GM20000 (cell line): ENCODE data around the gene LYSMD2.

Experiments used
- DNase-seq: peaks from one replicate; pipeline ENCODE4 v3.0.0; 2012; ENCODE audit warnings: low spot score
- TF ChIP-seq, protein P1 (sequence below): IDR thresholded peaks from 2 replicates; pipeline ENCODE4 v1.5.1; 2012; ENCODE audit warnings: mild to moderate bottlenecking, control low read depth; ENCODE audit errors: extremely low read depth, missing control alignments

LYSMD2 gene

DNA sequence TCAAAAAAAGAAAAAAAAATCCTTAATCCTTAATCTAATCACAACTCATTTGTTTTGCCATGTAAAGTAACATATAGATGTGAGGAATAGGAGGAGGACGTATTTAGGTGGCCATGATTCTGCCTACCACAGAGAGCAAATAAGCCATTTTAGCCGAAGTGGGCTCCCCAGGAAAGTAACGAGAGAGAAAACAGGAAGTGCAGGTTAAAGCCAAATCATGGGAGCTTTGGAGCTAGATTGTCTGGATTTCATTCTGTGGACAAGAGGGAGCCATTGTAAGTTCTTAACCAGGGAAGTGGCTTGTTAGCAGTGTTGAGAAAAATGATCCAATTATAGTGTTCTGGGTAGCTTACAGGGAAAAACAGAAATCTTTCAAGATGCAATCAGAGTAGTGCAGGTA is 23.4 kb upstream of the LYSMD2 start:
- TF ChIP-seq, protein P1, sequence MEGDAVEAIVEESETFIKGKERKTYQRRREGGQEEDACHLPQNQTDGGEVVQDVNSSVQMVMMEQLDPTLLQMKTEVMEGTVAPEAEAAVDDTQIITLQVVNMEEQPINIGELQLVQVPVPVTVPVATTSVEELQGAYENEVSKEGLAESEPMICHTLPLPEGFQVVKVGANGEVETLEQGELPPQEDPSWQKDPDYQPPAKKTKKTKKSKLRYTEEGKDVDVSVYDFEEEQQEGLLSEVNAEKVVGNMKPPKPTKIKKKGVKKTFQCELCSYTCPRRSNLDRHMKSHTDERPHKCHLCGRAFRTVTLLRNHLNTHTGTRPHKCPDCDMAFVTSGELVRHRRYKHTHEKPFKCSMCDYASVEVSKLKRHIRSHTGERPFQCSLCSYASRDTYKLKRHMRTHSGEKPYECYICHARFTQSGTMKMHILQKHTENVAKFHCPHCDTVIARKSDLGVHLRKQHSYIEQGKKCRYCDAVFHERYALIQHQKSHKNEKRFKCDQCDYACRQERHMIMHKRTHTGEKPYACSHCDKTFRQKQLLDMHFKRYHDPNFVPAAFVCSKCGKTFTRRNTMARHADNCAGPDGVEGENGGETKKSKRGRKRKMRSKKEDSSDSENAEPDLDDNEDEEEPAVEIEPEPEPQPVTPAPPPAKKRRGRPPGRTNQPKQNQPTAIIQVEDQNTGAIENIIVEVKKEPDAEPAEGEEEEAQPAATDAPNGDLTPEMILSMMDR, result no peak
- DNase-seq, result no peak

DNA sequence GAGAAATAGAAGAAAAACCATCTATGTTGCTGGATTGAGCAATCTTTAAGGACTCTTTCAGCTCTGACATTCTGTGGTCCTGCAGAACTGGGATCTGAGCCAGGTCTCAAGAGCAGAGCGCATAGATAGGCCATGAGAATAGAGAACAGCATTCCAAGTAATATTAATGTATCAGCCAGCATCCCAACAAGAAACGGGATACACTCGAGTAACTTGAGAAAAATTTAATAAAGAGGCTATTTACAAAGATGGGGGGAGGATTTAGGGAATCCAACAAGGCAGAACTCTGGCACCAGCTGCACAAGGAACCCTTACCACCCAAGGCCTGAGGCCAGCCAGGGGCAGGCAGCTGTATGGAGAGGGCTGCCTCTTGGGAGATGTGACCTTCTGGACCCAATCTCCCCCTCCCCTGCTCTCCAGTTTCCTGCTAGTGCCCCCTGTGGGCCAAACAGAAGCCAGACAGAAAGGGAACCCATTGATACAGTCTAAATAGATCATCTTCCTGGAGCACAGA is 22.2 kb upstream of the LYSMD2 start:
- DNase-seq, result no peak
- TF ChIP-seq, protein P1, result peak; percentile 30

- TF ChIP-seq, protein P1, result no peak
- DNase-seq, result no peak
Observed at GRCh38 chr15:51758645-51759044, 21.2 kb upstream of the LYSMD2 start.

GRCh38 chr15:51757450-51757849 is 20.0 kb upstream of the LYSMD2 start:
- DNase-seq, result no peak
- TF ChIP-seq, protein P1, result no peak

DNA sequence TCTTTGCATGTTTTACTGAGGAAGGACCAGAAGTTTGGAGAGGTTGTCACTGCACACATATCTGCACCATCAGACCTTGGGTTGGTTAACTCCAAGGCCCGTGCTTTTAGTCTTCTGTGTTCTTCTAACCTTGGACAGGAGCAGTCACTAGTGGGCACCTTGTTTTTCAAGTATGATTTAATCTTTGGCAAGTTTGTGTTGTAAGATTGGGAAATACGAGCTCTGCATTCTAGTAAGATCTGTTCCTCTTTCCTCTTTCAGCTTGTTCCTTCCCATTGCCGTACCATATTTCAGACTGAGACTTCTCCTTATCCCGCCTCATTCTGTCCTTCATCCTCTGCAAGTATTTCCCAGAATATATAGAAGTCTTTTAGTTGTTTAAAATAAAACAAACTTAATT is 19.0 kb upstream of the LYSMD2 start:
- TF ChIP-seq, protein P1, result no peak
- no peak for DNase-seq

DNA sequence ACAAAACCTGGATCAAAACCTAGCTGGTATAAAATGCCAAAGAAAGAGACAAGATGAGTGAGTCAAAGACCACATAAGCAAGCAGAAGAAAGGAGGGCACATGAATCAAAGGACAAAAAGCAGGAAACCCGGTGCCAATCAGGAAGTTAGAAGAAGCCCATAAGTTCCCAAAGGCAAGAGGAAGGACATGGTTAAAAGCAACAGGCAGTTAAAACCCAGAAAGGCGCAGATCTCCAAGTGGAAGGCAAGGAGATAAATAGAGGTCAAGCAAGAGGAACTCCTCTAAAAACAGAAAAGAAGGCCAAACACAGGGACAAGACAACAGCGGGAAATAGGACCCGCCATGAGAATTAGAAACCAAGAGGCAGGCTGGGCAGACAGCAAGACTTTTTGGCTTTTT is 18.3 kb upstream of the LYSMD2 start:
- TF ChIP-seq, protein P1, result no peak
- DNase-seq, result no peak

GRCh38 chr15:51754267-51754666 is 16.8 kb upstream of the LYSMD2 start:
- TF ChIP-seq, protein P1, result no peak
- no peak for DNase-seq
